Sigmoid colon (tissue), 7 donors: ENCODE data around the gene OPN4. TPM values are rescaled to one million over a fixed set of nuclear protein-coding genes. Genes with fewer than 3 reads are reported as not detected.
A peak's percentile ranks its signal among the peaks of the same experiment; 100 is the strongest.

Experiments used
- DNase-seq: peaks from one replicate; pipeline ENCODE4 v3.0.0-alpha.2; 2019
- H3K27ac ChIP-seq, 4 donors: fragments of 200-600 bp; sonication (generic); one replicate each; pipeline ENCODE4 v1.5.1; 2016 to 2019; ENCODE audit warnings: mild to moderate bottlenecking in 1 of 4
- H3K27me3 ChIP-seq, 3 donors: fragments of 200-600 bp; sonication (generic); one replicate each; pipeline ENCODE4 v1.5.1; 2019; ENCODE audit warnings: mild to moderate bottlenecking in 1 of 3
- H3K36me3 ChIP-seq, 4 donors: fragments of 200-600 bp; sonication (generic); one replicate each; pipeline ENCODE4 v1.5.1; 2016 to 2019
- H3K4me1 ChIP-seq, 4 donors: fragments of 200-600 bp; sonication (generic); one replicate each; pipeline ENCODE4 v1.5.1; 2017 to 2019
- H3K4me3 ChIP-seq, 4 donors: fragments of 200-600 bp; sonication (generic); one replicate each; pipeline ENCODE4 v1.5.1; 2017 to 2019; ENCODE audit warnings: mild to moderate bottlenecking in 2 of 4, moderate library complexity in 1 of 4
- H3K9me3 ChIP-seq, 4 donors: fragments of 200-600 bp in 3 of 4; sonication (generic) in 3 of 4; one replicate each; pipeline versions ENCODE4 v1.5.1 to v1.6.1; 2013 to 2019
- CTCF ChIP-seq, 4 experiments: fragments of 450-650 bp in 3 of 4; fragments of 200-600 bp in 1 of 4; IDR thresholded peaks; one replicate each; pipeline ENCODE4 v1.5.1; 2016 to 2019; ENCODE audit warnings: antibody characterized with exemption in 4 of 4, mild to moderate bottlenecking in 3 of 4, moderate library complexity in 2 of 4
- EP300 ChIP-seq, 4 donors: sonication (generic); formaldehyde crosslinking; IDR thresholded peaks; one replicate each; pipeline ENCODE4 v1.6.1; 2017; ENCODE audit warnings: antibody characterized with exemption in 4 of 4
- POLR2A ChIP-seq, 2 donors: fragments of 450-650 bp; IDR thresholded peaks; one replicate each; pipeline ENCODE4 v1.6.1; 2016; ENCODE audit warnings: antibody characterized with exemption in 2 of 2, mild to moderate bottlenecking in 2 of 2, moderate library complexity in 2 of 2
- POLR2AphosphoS5 ChIP-seq, 4 donors: sonication (generic); formaldehyde crosslinking; IDR thresholded peaks; one replicate each; pipeline ENCODE4 v1.6.1; 2017; ENCODE audit warnings: antibody characterized with exemption in 4 of 4
- WGBS, 2 donors: extraction: QIAGEN DNeasy Blood & Tissue Kit; methylation state at CpG; one replicate each; pipeline ENCODE4 v1.1.7; 2013; 5-methylcytosine and 5-hydroxymethylcytosine counted together
- intact Hi-C: fragments of 100-400 bp; cut with DNase I; formaldehyde crosslinking; loops from one replicate; pipeline ENCODE4 v1.15.1; 2023
- polyA plus RNA-seq, 3 donors: library from polyadenylated mRNA; stranded (reverse); fragments of 200-250 nt; gene quantifications; one replicate each; pipeline ENCODE4 v1.2.3, GENCODE V29; 2013
- total RNA-seq, 4 donors: library from RNA; depleted of rRNA; stranded (reverse); fragments of >200 nt; gene quantifications; one replicate each; pipeline ENCODE4 v1.1.0, GENCODE V29; 2016
- donor health status: healthy with polysubstance abuse.
- donor health status: Bipolar disorder and iron deficiency.
- donor health status: healthy.

OPN4 gene
- total and polyA plus RNA-seq, 7 donors, result 0.04 TPM; not detected in 6

GRCh38 chr10:86690231-86690630 lies 35.9 kb downstream of the OPN4 start:
- Histone ChIP-seq H3K27me3 (no peaks in the 10 kb centered on the region), H3K9me3 (no peaks in the 10 kb centered on the region), H3K36me3 (peaks cover 0 to 13% (median 4%) of the 10 kb centered on the region in 4 donors), H3K4me1 (peaks cover 0 to 89% (median 71%) of the 10 kb centered on the region in 4 donors), H3K27ac (peak overlapping the region in 3 of 4 donors; percentile 43 to 95 (median 48)), H3K4me3 (no peak overlapping the region)
- TF ChIP-seq EP300 (IDR thresholded peaks at IDR 0.05) (no peak), POLR2AphosphoS5 (IDR thresholded peaks at IDR 0.05) (no peak), POLR2A (IDR thresholded peaks at IDR 0.05) (no peak), CTCF (IDR thresholded peaks at IDR 0.05) (no peak)
- 89 to 93% methylated on average over 5 of the region's 5 CpGs for WGBS, 2 donors
- no peak for DNase-seq
- intact Hi-C loops, result no loop called here

- no peak for TF ChIP-seq POLR2AphosphoS5 (IDR thresholded peaks at IDR 0.05)
- no peak for TF ChIP-seq POLR2A (IDR thresholded peaks at IDR 0.05)
- TF ChIP-seq EP300 (IDR thresholded peaks at IDR 0.05), result no peak
- no peak for TF ChIP-seq CTCF (IDR thresholded peaks at IDR 0.05)
- Histone ChIP-seq H3K4me1 (peaks cover 0 to 85% (median 66%) of the 10 kb centered on the region in 4 donors), H3K9me3 (no peaks in the 10 kb centered on the region), H3K27me3 (no peaks in the 10 kb centered on the region), H3K36me3 (peaks cover 0 to 18% (median 4%) of the 10 kb centered on the region in 4 donors), H3K4me3 (no peak overlapping the region), H3K27ac (peak overlapping the region; percentile 43 to 95 (median 55))
- no peak for DNase-seq
- 83 to 85% methylated on average over 3 of the region's 3 CpGs for WGBS, 2 donors
- intact Hi-C loops, result no loop called here
Observed at GRCh38 chr10:86690657-86691084, 36.3 kb downstream of the OPN4 start.

DNA sequence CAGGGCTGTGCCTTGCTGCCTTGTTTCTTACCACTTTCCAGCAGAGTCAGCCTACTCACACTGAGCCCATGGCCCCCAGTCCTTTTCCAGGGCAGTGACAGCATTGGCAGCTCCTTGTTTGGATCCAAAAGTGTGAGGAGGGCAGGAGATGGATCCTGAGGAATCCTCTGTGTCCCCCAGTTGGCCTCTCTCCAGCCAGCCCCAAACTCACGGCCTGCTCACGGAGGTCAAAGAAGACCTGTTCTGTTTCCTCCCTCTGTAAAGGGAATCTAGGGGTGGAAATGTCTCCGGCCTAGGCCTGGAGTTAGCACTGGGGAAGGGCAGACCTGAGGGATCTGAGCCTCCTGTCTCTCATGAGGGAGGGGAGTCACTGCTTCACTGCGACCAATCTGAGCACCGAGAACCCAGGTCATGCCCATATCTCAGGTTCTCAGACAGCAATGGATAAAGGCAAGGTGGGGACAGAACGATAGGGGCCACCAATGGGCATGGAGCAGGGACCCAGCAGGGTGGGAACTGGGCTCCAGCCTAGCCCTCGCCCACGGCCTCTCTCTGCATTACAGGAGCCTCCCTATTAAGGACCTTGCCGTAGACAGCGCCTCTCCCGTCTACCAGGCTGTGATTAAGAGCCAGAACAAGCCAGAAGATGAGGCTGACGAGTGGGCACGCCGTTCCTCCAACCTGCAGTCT lies 37.1 kb downstream of the OPN4 start:
- H3K27ac ChIP-seq, result peak overlapping the region; percentile 43 to 95 (median 55)
- no peaks in the 10 kb centered on the region for H3K9me3 ChIP-seq
- no peak overlapping the region for H3K4me3 ChIP-seq
- H3K27me3 ChIP-seq, result no peaks in the 10 kb centered on the region
- intact Hi-C loops, result loop anchor here (2.0 kb wide), 1 partner anchor 209 kb away; no protein-coding TSS in a partner anchor
- H3K4me1 ChIP-seq, result peaks cover 0 to 77% (median 62%) of the 10 kb centered on the region in 4 donors
- no peak for TF ChIP-seq POLR2A (IDR thresholded peaks at IDR 0.05)
- TF ChIP-seq CTCF (IDR thresholded peaks at IDR 0.05), result no peak
- TF ChIP-seq POLR2AphosphoS5 (IDR thresholded peaks at IDR 0.05), result peak in 1 of 4 donors; percentile 12
- H3K36me3 ChIP-seq, result peaks cover 0 to 24% (median 7%) of the 10 kb centered on the region in 4 donors
- DNase-seq, result no peak
- WGBS, 2 donors, result 94 to 95% methylated on average over 14 of the region's 14 CpGs

DNA sequence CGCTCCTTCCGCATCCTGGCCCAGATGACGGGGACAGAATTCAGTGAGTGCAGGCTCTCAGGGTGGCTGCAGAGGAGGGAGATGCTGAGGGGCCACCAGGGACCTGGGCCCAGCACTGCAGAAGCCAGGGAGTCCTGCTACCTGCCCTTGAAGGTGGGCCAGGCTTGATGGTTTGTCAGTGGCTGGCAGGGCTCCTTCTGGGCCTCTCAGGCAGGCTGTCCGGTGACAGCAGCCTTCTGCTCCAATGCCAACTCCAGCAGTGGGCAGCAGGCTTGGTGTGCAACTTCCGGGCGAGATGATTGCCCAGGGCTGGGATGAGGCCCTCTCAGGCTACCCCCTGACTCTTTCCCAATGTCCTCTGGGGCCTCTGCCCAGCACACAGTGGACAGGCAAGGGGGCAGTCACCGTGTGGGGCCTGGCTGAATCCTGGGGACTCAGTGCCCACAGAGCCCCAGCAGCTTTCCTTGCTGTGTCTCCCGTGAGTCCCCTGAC lies 37.7 kb downstream of the OPN4 start:
- Histone ChIP-seq H3K9me3 (no peaks in the 10 kb centered on the region), H3K27ac (peak overlapping the region; percentile 43 to 95 (median 55)), H3K4me3 (no peak overlapping the region), H3K36me3 (peaks cover 0 to 30% (median 7%) of the 10 kb centered on the region in 4 donors), H3K27me3 (no peaks in the 10 kb centered on the region), H3K4me1 (peaks cover 0 to 71% (median 58%) of the 10 kb centered on the region in 4 donors)
- DNase-seq, result no peak
- TF ChIP-seq POLR2A (IDR thresholded peaks at IDR 0.05) (no peak), EP300 (IDR thresholded peaks at IDR 0.05) (no peak), CTCF (IDR thresholded peaks at IDR 0.05) (no peak), POLR2AphosphoS5 (IDR thresholded peaks at IDR 0.05) (no peak)
- intact Hi-C loops, result loop anchor here (2.0 kb wide), 1 partner anchor 209 kb away; no protein-coding TSS in a partner anchor
- WGBS, 2 donors, result 90 to 95% methylated on average over 8 of the region's 8 CpGs
